Subcutaneous preadipocyte (primary cell): ENCODE measurements around the gene ELAC1. TPM values are rescaled to one million over a fixed set of nuclear protein-coding genes. Genes with fewer than 3 reads are reported as not detected.

ENCODE experiments used
- small RNA-seq: library from RNA; depleted of rRNA; stranded (forward); fragments of <200 nt; gene quantifications from one replicate; pipeline ENCODE3, GENCODE V24; 2012
- total RNA-seq: library from RNA; depleted of rRNA; stranded (reverse); fragments of >200 nt; gene quantifications from 2 replicates; pipeline ENCODE4 v1.2.3, GENCODE V29; 2012

Gene ELAC1
- 5.7 and 6.6 TPM in 2 replicates for total RNA-seq

GRCh38 chr18:50967714-50968661, at the start of gene ELAC1:
Gene ELAC1, plus strand, starts transcription at chr18:50968040. Its CDS starts 6,365 bp downstream, at chr18:50974405.

GRCh38 chr18:51029694-51030536, 62.1 kb downstream of the ELAC1 start, which contains the start of gene SMAD4:
Gene SMAD4, plus strand, starts transcription at chr18:51030213. Its CDS starts 16,834 bp downstream, at chr18:51047047.

Small RNA genes within 50 kb of the gene (small RNA-seq; reads per million reads assigned to genes)
- gene RF00019, result not detected

Other genes starting within 250 kb of the ELAC1 start
- gene MRO, start 148.0 kb upstream of the ELAC1 start, total RNA-seq, result 0.37 and 0.39 TPM in 2 replicates
- gene ME2, start 88.9 kb upstream of the ELAC1 start, total RNA-seq, result 43.7 and 54.5 TPM in 2 replicates
- gene SMAD4, start 62.2 kb downstream of the ELAC1 start, total RNA-seq, result 68.7 and 94.6 TPM in 2 replicates
- 31.2 and 37.5 TPM in 2 replicates for gene MEX3C, start 229.6 kb downstream of the ELAC1 start, total RNA-seq